ENCODE results near the gene KRTAP15-1. TPM values are rescaled to one million over a fixed set of nuclear protein-coding genes. Genes with fewer than 3 reads are reported as not detected.

Gene KRTAP15-1
- polyA plus RNA-seq (2011; rRNA removed) (not detected in 2 replicates), polyA minus RNA-seq (2011; rRNA and poly(A)+ RNA removed) (not detected in 2 replicates)

GRCh38 chr21:30439975-30440374 lies at the start of gene KRTAP15-1:
Gene KRTAP15-1, plus strand, starts transcription at chr21:30440275. Its CDS starts 53 bp downstream, at chr21:30440328.
- peaks cover 19% of the 10 kb centered on the region for H3K9me3 ChIP-seq (ENCODE audit: control insufficient read depth, insufficient read depth, low read length)
- DNase-seq (ENCODE audit: low read depth, low spot score) = no peak
- no peak within 1 kb of the TSS for H3K27ac ChIP-seq (ENCODE audit: low read depth, low read length)
- POLR2A ChIA-PET = no interaction called here
- CTCF ChIA-PET = no interaction called here
- TF ChIP-seq CTCF (IDR thresholded peaks at IDR 0.05; ENCODE audit: low read depth, low read length) = no peak
- no peaks in the 10 kb centered on the region for H3K27me3 ChIP-seq (ENCODE audit: control insufficient read depth, insufficient read depth, low read length)
- H3K4me3 ChIP-seq (ENCODE audit: low read depth, low read length) = no peak within 1 kb of the TSS

- H3K27ac ChIP-seq (ENCODE audit: low read depth, low read length) = no peak overlapping the region
- H3K9me3 ChIP-seq (ENCODE audit: control insufficient read depth, insufficient read depth, low read length) = peaks cover 31% of the 10 kb centered on the region
- no peak for TF ChIP-seq CTCF (IDR thresholded peaks at IDR 0.05; ENCODE audit: low read depth, low read length)
Measured at GRCh38 chr21:30391492-30392025, 48.5 kb upstream of the KRTAP15-1 start.

GRCh38 chr21:30395731-30396130 lies 44.3 kb upstream of the KRTAP15-1 start, which contains the start of gene KRTAP13-1:
Gene KRTAP13-1, plus strand, starts transcription at chr21:30396031. Its CDS starts 56 bp downstream, at chr21:30396087.
- no peak within 1 kb of the TSS for H3K27ac ChIP-seq (ENCODE audit: low read depth, low read length)
- no peak for DNase-seq (ENCODE audit: low read depth, low spot score)
- no peaks in the 10 kb centered on the region for H3K27me3 ChIP-seq (ENCODE audit: control insufficient read depth, insufficient read depth, low read length)
- peaks cover 23% of the 10 kb centered on the region for H3K9me3 ChIP-seq (ENCODE audit: control insufficient read depth, insufficient read depth, low read length)
- CTCF ChIA-PET = no interaction called here
- H3K4me3 ChIP-seq (ENCODE audit: low read depth, low read length) = no peak within 1 kb of the TSS
- POLR2A ChIA-PET = no interaction called here
- TF ChIP-seq CTCF (IDR thresholded peaks at IDR 0.05; ENCODE audit: low read depth, low read length) = no peak

More at GRCh38 chr21:30391492-30392025, 48.5 kb upstream of the KRTAP15-1 start:
- ChIA-PET CTCF (no interaction called here), POLR2A (no interaction called here)
- Histone ChIP-seq H3K4me3 (ENCODE audit: low read depth, low read length) (no peak overlapping the region), H3K27me3 (ENCODE audit: control insufficient read depth, insufficient read depth, low read length) (no peaks in the 10 kb centered on the region)
- no peak for DNase-seq (ENCODE audit: low read depth, low spot score)

- no peak for TF ChIP-seq CTCF (IDR thresholded peaks at IDR 0.05; ENCODE audit: low read depth, low read length)
- Histone ChIP-seq H3K27ac (ENCODE audit: low read depth, low read length) (no peak overlapping the region), H3K4me3 (ENCODE audit: low read depth, low read length) (no peak overlapping the region), H3K9me3 (ENCODE audit: control insufficient read depth, insufficient read depth, low read length) (peaks cover 16% of the 10 kb centered on the region), H3K27me3 (ENCODE audit: control insufficient read depth, insufficient read depth, low read length) (no peaks in the 10 kb centered on the region)
- ChIA-PET POLR2A (no interaction called here), CTCF (no interaction called here)
- no peak for DNase-seq (ENCODE audit: low read depth, low spot score)
Measured at GRCh38 chr21:30408782-30409494, 31.1 kb upstream of the KRTAP15-1 start.

GRCh38 chr21:30415993-30416392 lies 24.1 kb upstream of the KRTAP15-1 start:
- POLR2A ChIA-PET = no interaction called here
- no peaks in the 10 kb centered on the region for H3K27me3 ChIP-seq (ENCODE audit: control insufficient read depth, insufficient read depth, low read length)
- DNase-seq (ENCODE audit: low read depth, low spot score) = no peak
- no peak overlapping the region for H3K27ac ChIP-seq (ENCODE audit: low read depth, low read length)
- peaks cover 19% of the 10 kb centered on the region for H3K9me3 ChIP-seq (ENCODE audit: control insufficient read depth, insufficient read depth, low read length)
- CTCF ChIA-PET = no interaction called here
- H3K4me3 ChIP-seq (ENCODE audit: low read depth, low read length) = no peak overlapping the region
- no peak for TF ChIP-seq CTCF (IDR thresholded peaks at IDR 0.05; ENCODE audit: low read depth, low read length)
